GM04503 (cell line): ENCODE measurements around the gene PAPPA2.

Experiments
- DNase-seq: peaks from one replicate; pipeline ENCODE4 v3.0.0-alpha.2; 2012; ENCODE audit warnings: low read depth

Gene PAPPA2

GRCh38 chr1:176809292-176809691 is 346.3 kb downstream of the PAPPA2 start:
- no peak for DNase-seq

DNA sequence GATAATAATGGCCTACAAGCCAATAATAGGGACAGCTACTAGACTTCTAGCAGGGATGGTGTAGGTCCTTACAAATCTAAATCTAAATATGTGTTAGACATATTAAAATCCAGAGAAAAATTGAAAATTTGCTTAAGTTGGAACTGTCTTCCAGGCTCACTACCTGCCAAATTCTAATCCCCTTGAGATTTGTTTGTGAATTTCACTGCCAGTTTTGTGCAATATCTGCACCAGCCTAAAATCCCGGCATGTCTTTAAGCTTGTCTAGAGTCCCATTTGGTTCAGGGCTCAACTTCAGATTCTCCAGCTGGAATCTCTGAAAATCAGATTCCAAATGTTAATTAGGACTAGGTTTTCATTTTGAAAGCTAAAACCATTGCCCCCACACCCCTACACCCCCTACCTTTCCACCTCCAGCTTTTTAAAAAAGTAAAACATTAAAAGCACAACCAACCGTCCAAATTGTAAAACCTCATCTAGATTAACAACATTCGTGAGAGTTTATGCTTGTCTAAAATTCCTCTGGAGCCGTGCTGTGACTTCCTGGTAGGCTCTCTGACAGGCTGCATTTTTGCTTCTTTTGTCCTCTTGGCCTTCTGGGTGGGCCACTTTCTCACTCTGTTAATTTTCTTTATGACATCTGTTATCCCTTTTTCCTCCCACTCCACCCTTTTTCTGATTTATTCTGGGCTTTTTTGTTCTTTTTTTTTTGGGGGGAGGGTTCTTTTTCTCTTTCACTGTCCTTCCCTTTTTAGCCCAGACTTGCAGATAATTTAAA is 348.7 kb downstream of the PAPPA2 start:
- DNase-seq: no peak

GRCh38 chr1:176815621-176816020 is 352.6 kb downstream of the PAPPA2 start:
- DNase-seq: no peak

DNA sequence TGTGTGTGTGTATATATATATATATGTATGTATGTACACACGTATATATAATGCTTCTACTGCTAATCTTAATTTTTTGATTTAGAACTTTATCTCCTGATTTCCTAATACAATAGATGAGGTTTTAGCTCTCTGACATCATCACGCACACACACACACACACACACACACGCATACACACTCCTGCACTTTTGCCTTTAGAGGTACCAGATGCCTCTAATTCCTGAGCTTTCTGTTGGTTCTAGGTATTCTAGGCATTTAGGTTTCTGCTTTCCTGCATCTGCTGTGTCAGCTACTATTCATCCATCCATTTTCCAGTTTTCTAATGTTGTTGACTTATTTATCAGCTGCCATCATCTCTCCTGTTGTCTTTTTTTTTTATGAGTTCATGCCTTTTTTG is 353.3 kb downstream of the PAPPA2 start:
- DNase-seq: no peak

GRCh38 chr1:176820391-176821031 is 357.5 kb downstream of the PAPPA2 start:
- DNase-seq: no peak

DNA sequence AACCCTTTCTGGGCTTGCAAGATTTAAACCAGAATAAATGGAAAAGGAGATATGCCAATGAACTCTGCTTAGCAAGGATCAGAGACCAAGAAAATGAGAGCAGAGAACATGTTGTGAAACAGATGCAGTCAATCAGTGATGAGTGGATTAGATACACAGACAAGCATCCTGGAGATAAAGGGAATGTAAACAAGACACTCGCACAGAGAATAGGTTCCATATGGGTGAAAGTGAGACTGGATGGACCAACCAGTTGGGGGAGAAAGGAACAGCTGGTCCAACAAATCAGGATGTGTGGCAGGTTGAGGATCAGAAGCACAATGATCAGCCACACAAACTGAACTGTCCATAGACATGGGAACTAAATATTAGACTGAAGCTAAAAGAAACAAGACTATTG is 363.3 kb downstream of the PAPPA2 start:
- DNase-seq: no peak

DNA sequence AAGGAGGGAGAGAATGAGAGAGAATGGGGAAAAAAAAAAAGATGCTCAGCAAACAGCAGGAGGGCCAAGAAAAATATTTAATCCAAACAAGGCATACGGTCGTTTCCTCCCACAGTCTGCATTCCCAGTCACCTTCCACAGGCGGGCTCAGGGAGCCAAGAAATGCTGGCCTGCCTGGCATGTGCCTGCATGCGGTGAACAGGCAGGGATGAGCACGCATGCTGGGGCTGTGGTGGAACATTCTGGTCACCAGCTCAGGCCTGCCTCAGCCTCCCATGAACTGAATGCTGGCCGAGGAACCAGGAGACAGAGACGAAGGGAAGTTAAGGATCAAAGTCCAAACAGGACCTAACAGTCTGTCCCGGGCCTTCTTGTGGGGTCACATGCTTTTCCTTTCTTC is 366.3 kb downstream of the PAPPA2 start:
- no peak for DNase-seq

DNA sequence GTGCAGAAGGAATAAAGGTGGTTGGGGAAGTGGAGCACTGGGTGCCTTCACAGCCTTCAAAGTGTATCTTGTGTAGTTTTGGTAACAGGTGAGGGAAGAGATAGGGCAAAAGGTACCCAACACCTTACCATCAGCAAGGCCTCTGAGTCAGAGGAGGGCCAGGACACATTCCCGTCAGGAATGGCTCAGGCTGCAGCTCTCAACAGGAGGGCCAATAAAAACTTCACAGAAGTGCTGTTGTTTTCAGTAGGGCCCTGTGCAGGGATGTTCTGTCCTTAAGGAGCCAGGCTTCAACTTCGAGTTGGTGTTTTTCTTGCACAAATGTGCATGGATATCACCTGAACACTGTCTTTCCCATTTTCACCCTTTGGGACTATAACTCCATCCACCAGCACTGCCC is 368.2 kb downstream of the PAPPA2 start:
- DNase-seq: no peak

GRCh38 chr1:176837708-176838107 is 374.7 kb downstream of the PAPPA2 start:
- no peak for DNase-seq

- no peak for DNase-seq
These were observed 375.5 kb downstream of the PAPPA2 start for GRCh38 chr1:176838276-176838995.

DNA sequence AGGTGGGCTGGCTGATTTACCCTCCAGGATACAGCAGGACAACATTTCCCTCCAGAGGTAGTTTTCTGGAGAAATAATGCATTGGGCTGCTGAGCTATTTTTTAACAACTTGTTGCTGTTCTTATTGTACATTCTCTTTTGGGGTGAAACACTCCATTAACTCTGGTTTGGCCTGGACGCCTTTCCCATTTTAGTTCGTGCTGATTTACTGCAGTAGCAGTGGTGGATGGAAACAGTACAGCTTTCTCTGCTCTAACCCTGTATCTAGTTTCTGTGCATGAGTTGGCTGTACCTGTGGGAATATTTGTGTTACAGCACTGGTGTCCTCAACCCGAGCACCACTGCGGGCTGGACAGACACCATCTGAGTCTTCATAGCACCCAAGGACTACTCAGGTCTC is 376.2 kb downstream of the PAPPA2 start:
- DNase-seq: no peak

GRCh38 chr1:176841238-176841637 is 378.3 kb downstream of the PAPPA2 start:
- DNase-seq: no peak

DNA sequence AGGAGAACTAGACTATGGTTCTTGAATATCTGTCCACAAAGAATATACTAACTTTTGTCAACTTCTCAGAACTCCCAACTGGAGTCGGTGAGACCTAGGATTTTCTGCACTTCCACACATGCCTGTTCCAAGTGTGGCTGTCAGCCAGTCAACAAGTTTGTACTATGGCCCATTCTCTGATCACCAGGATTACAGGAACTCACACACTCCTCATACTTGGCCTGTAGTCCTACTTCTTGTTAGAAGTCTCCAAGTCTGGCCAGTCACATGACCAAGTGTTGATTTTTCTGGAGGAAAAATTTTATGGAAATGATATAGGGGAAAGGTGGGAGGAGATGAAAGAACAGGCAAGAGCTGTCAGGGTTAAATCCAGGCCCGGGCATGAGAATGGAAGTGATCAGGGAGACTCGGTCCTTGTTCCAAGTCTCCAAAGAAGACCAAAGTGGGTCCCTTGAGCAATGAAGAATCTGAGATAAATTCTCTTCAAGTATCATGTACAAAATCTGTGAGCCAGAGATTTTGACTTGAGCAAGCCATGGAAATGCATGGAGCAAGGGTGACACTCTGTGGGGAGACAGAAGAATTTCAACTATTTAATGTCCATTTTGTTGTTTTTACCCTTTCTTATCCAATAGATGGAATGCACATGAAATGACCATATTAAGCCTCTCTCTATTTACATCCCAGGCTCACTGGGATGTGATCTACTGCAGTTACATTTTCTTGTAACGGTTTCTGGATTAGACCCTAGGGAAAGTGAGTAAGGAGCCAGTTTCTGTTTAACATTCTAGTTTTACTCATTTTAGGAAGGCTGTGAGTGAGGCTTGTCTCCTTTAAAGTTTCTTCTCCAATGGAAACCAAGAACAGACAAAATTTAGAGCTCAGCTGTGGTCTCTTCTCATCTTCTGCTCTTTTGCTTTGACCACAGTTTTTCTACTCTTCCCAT is 380.6 kb downstream of the PAPPA2 start:
- no peak for DNase-seq

GRCh38 chr1:176847052-176847451 is 384.1 kb downstream of the PAPPA2 start:
- DNase-seq: no peak

DNA sequence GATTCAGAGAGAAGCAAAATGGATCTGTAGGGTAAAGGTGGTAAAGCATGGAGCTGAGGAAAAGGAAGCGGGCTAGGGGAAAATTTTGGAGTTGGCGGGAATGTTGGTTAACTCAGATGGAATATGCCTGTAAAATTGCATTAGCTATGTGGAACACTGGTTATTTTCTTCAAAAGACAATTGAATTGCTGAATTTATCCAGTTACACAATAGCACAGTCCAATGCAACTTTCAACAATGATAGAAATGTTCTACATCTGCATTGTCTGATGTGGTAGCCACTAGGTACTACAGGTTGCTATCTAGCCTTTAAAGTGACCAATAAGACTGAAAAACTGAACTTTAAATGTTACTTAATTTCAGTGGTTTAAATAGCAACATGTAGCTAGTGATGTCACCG is 386.3 kb downstream of the PAPPA2 start:
- no peak for DNase-seq

DNA sequence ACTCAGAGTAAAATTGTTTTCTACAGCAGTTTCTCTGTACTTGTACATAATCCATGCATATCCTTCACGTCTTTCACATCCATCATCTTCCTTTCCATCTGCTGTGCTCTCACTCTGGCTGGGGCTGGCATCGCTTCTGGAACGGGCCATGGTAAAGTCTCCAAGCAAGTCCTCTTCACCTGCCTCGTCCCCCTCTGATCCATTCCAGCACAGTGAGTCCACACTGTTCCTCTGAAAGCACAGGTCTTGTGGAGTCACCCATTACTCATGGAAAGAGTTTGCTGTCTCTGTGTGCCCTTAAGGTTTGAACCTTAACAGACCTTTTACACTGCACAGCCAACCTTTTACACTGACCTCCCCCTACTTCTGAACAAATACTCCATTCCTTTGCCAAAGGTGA is 387.9 kb downstream of the PAPPA2 start:
- no peak for DNase-seq

DNA sequence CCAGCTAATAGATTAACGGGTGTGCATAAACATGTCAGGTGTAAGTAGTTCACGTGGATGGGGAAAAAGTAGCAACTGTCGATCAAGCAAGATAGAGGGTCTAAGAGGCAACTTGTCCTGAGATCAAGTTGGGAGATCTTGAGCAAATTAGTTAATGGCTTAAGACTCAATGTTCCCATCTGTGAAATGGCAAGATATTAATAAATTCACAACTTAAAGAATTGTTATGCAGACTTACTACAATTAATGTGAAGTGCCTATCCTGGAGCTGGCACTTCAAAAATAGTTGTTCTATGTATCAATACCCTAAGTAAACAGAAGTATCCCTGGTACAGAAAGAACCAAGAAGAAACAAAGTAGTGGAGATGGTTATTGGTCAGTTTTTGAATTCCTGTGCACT is 389.1 kb downstream of the PAPPA2 start:
- DNase-seq: no peak

DNA sequence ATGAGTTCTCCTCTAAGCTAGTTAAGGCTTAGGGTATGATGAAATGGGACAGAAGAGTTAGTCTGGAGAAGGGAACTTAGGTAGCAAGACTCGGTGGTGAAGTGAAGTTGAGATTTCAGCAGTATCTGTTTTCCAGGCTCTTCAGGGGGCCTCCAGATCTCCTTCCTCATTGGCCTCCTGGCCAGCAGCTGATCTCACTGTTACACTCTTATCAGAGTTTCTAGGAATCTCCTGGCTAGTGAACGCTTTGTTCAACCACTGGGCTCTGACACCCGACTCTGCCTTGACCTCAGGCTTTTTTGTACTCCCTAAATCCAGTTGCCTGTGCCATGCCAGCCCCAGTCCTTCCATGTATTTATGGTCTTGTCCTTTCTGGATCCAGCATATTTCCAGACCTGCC is 390.5 kb downstream of the PAPPA2 start:
- no peak for DNase-seq

- no peak for DNase-seq
These were observed 391.1 kb downstream of the PAPPA2 start for GRCh38 chr1:176854121-176854520.

DNA sequence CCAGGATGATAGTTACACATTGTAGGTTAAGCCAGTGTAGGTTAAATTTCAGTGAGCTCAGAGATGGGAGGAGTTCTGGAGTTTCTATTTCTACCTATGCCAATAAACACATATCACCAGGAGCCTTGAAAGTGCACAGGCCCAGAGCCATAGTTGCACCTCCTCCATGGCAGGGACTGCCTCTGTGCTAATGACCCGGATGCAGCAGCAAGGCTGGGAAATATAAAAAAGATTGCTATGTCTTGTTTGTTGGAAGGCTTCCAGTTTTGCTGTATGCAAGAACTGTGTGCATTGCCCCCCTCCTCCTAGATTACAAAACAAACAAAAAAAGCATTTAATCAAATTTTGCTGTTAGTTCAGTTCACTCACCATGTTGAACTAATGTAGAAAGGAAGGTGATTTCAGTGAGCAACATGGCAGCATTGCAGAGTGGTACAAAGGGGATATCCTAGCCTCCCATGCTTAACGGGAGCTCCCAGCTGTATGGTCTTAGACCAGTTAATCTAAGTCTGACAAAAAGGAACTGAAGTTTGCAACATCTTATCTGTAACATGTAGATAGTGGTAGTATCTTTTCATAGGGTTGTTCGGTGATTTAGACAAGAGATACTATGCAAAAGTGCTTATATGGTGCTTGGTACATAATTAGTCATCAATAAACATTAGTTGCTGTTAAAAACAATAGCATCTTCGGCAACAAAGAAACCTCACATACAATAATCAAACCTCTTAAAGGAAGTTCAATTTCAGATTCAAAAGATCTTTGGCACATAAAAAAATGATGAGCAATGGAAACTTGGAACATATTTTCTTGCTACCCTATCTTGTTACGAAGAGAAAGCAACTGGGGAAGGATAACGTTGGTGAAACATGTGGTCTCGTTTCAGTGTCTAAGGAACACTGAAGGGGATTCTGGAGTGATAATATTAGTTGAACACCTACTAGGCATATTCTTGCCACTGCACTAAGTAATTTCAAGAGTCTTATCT is 392.1 kb downstream of the PAPPA2 start:
- DNase-seq: no peak

GRCh38 chr1:176857632-176858031 is 394.7 kb downstream of the PAPPA2 start:
- DNase-seq: no peak
